ENCODE data around the gene ATP5F1D. TPM values are rescaled to one million over a fixed set of nuclear protein-coding genes. Genes with fewer than 3 reads are reported as not detected.

ATP5F1D gene
- total and polyA plus RNA-seq, 2 of the 13 experiments (the other 11 are each of a cell fraction or from before 2014, with no cell fraction given), result 39.4 to 78.7 TPM

DNA sequence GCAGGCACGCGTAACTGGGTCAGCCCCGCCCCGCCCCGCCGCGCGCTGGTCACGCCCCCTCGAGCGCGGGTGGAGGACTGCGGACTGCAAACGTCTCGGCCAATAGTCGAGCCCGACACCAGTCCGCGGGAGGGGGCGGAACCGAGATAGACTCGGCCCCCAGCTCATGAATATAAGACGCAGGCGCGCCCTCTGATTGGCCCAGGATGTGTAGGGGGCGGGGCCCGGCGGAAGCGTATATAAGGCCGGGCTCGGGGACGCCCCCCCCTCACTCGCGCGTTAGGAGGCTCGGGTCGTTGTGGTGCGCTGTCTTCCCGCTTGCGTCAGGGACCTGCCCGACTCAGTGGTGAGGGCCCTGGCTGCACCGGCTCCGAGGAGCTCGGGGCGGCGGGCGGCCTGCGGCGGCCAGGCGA is 27.5 kb downstream of the ATP5F1D start, which contains the start of gene CIRBP (continued):
- TF ChIP-seq ARID4A (CRISPR knock-in tag; IDR thresholded peaks at IDR 0.05; ENCODE audit: borderline replicate concordance) (peak; percentile 46), ZNF746 (CRISPR knock-in tag; IDR thresholded peaks at IDR 0.05) (peak; percentile 73), ZNF572 (CRISPR knock-in tag; IDR thresholded peaks at IDR 0.05) (no peak), ZNF644 (CRISPR knock-in tag; IDR thresholded peaks at IDR 0.05; ENCODE audit: low read depth) (no peak), DNMT3B (CRISPR knock-in tag; conservative IDR thresholded peaks at IDR 0.05) (0 out of 2 replicates have a peak, but pooled peaks have one; percentile 81), ZNF136 (CRISPR knock-in tag; IDR thresholded peaks at IDR 0.05; ENCODE audit: low read depth) (0 out of 2 replicates have a peak, but pooled peaks have one; percentile 36), TCF7L2 (IDR thresholded peaks at IDR 0.05; ENCODE audit: low read depth, low read length) (no peak), ADNP (CRISPR knock-in tag; IDR thresholded peaks at IDR 0.05) (no peak), DRAP1 (CRISPR knock-in tag; IDR thresholded peaks at IDR 0.05) (peak; percentile 98), ZNF331 (CRISPR knock-in tag; IDR thresholded peaks at IDR 0.05) (peak; percentile 43; the same call in 1 of the 2 replicates), ZZZ3 (CRISPR knock-in tag; IDR thresholded peaks at IDR 0.05; ENCODE audit: borderline replicate concordance) (no peak), ZSCAN25 (CRISPR knock-in tag; IDR thresholded peaks at IDR 0.05) (no peak), ZNF274 (CRISPR knock-in tag; IDR thresholded peaks at IDR 0.05) (0 out of 2 replicates have a peak, but pooled peaks have one; percentile 13), ZNF740 (CRISPR knock-in tag; IDR thresholded peaks at IDR 0.05) (peak; percentile 98), ZNF703 (CRISPR knock-in tag; IDR thresholded peaks at IDR 0.05; ENCODE audit: borderline replicate concordance) (no peak)
- TF ChIP-seq, protein P1, sequence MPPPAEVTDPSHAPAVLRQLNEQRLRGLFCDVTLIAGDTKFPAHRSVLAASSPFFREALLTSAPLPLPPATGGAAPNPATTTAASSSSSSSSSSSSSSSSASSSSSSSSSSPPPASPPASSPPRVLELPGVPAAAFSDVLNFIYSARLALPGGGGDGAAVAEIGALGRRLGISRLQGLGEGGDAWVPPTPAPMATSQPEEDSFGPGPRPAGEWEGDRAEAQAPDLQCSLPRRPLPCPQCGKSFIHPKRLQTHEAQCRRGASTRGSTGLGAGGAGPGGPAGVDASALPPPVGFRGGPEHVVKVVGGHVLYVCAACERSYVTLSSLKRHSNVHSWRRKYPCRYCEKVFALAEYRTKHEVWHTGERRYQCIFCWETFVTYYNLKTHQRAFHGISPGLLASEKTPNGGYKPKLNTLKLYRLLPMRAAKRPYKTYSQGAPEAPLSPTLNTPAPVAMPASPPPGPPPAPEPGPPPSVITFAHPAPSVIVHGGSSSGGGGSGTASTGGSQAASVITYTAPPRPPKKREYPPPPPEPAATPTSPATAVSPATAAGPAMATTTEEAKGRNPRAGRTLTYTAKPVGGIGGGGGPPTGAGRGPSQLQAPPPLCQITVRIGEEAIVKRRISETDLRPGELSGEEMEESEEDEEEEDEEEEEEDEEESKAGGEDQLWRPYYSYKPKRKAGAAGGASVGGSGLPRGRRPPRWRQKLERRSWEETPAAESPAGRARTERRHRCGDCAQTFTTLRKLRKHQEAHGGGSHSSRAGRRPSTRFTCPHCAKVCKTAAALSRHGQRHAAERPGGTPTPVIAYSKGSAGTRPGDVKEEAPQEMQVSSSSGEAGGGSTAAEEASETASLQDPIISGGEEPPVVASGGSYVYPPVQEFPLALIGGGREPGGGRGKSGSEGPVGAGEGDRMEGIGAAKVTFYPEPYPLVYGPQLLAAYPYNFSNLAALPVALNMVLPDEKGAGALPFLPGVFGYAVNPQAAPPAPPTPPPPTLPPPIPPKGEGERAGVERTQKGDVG (CRISPR knock-in tag; IDR thresholded peaks at IDR 0.05; ENCODE audit: borderline replicate concordance), result no peak
- TF ChIP-seq, protein P2, sequence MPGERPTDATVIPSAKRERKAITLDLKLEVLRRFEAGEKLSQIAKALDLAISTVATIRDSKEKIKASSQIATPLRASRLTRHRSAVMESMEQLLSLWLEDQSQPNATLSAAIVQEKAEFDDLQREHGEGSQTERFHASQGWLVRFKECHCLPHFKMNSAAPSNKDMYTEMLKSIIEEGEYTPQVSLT (CRISPR knock-in tag; IDR thresholded peaks at IDR 0.05; ENCODE audit: borderline replicate concordance, low read depth), result 0 out of 2 replicates have a peak, but pooled peaks have one; percentile 44
- TF ChIP-seq, protein P3, sequence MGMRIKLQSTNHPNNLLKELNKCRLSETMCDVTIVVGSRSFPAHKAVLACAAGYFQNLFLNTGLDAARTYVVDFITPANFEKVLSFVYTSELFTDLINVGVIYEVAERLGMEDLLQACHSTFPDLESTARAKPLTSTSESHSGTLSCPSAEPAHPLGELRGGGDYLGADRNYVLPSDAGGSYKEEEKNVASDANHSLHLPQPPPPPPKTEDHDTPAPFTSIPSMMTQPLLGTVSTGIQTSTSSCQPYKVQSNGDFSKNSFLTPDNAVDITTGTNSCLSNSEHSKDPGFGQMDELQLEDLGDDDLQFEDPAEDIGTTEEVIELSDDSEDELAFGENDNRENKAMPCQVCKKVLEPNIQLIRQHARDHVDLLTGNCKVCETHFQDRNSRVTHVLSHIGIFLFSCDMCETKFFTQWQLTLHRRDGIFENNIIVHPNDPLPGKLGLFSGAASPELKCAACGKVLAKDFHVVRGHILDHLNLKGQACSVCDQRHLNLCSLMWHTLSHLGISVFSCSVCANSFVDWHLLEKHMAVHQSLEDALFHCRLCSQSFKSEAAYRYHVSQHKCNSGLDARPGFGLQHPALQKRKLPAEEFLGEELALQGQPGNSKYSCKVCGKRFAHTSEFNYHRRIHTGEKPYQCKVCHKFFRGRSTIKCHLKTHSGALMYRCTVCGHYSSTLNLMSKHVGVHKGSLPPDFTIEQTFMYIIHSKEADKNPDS (CRISPR knock-in tag; IDR thresholded peaks at IDR 0.05), result no peak

Measured in HepG2 (cell line).